Tibial nerve (tissue), 3 donors: ENCODE results near the gene MAPRE2.

ENCODE experiments used
- POLR2A ChIP-seq, 2 donors: fragments of 450-650 bp; IDR thresholded peaks; one replicate each; pipeline ENCODE4 v1.6.1; 2017; ENCODE audit warnings: antibody characterized with exemption in 2 of 2, mild to moderate bottlenecking in 2 of 2, moderate library complexity in 2 of 2
- TF ChIP-seq, protein P1 (sequence below), 5 experiments: fragments of 200-600 bp in 3 of 5; fragments of 450-650 bp in 2 of 5; sonication (generic) in 3 of 5; IDR thresholded peaks; one replicate each; pipeline ENCODE4 v1.5.1; 2016 to 2019; ENCODE audit warnings: antibody characterized with exemption in 5 of 5, mild to moderate bottlenecking in 3 of 5, moderate library complexity in 2 of 5

DNA sequence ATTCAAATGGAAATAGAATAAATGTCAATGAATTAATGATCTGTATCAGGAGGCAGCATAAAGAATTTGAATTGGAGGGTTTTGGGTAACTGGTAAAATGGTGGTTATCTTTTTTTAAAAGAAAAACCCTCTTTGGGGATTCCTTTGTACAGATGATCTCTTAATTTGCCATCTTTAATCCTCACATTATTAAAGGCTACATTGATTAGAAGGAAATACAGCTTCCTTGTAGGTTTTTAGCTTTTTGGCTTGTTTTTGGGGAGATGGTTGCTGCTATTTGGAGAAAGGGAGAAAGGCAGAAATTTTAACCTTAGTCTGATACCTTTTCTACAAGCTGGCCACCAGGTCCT, 600 bp upstream of the MAPRE2 start:
- TF ChIP-seq, protein P1, sequence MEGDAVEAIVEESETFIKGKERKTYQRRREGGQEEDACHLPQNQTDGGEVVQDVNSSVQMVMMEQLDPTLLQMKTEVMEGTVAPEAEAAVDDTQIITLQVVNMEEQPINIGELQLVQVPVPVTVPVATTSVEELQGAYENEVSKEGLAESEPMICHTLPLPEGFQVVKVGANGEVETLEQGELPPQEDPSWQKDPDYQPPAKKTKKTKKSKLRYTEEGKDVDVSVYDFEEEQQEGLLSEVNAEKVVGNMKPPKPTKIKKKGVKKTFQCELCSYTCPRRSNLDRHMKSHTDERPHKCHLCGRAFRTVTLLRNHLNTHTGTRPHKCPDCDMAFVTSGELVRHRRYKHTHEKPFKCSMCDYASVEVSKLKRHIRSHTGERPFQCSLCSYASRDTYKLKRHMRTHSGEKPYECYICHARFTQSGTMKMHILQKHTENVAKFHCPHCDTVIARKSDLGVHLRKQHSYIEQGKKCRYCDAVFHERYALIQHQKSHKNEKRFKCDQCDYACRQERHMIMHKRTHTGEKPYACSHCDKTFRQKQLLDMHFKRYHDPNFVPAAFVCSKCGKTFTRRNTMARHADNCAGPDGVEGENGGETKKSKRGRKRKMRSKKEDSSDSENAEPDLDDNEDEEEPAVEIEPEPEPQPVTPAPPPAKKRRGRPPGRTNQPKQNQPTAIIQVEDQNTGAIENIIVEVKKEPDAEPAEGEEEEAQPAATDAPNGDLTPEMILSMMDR (IDR thresholded peaks at IDR 0.05), result no peak
- no peak for TF ChIP-seq POLR2A (IDR thresholded peaks at IDR 0.05)
